ENCODE data around the gene MBD1.

DNA sequence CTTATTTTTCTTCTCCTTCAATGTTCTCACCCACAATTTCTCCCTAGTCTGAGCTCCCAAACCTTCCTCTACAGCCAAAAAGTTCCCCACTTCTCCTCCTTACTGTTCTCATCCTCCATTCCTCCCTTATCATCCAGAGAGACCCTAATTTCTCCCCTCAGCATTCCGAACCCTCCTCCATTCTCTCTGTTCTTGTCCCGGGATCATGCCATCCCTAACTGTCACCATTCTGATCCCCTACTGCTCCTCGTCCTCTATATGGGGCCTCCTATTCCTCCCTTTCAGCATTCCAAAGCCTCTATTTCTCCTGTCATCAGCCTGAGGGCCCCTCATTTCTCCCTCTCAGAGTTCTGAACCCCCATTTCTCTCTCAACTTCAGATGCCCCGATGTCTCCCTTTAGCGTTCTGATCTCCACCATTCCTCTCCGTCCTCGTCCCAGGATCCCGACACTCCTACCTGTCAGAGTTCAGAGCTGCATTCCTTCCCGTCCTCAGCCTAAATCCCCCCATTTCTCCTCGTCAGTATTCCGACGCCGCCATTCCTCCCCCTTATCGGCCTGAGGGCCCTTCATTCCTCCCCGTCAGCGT, 522 bp downstream of the MBD1 start:
- no peak for TF ChIP-seq CTCF (IDR thresholded peaks at IDR 0.05)
- TF ChIP-seq POLR2A (IDR thresholded peaks at IDR 0.05) = no peak

Measured in esophagus squamous epithelium (tissue), 4 donors.